ENCODE data around the gene GATA1. TPM values are rescaled to one million over a fixed set of nuclear protein-coding genes. Genes with fewer than 3 reads are reported as not detected.

The GATA1 gene
- total RNA-seq, 1 donor from 2014 or later, result not detected

GRCh38 chrX:48831136-48831908 lies 44.9 kb downstream of the GATA1 start:
- H3K4me3 Mint-ChIP-seq (ENCODE audit: unreplicated experiment), result no peak overlapping the region
- no peak overlapping the region for H3K27ac Mint-ChIP-seq (ENCODE audit: unreplicated experiment)
- H3K36me3 Mint-ChIP-seq (ENCODE audit: unreplicated experiment), result peaks cover 5% of the 10 kb centered on the region
- DNase-seq (ENCODE audit: extremely low spot score, unreplicated experiment), result no peak
- TF ChIP-seq CTCF (IDR thresholded peaks at IDR 0.05), result no peak
- peaks cover 1% of the 10 kb centered on the region for H3K9me3 Mint-ChIP-seq (ENCODE audit: unreplicated experiment)
- H3K27me3 Mint-ChIP-seq (ENCODE audit: unreplicated experiment), result peaks cover 33% of the 10 kb centered on the region
- H3K4me1 Mint-ChIP-seq (ENCODE audit: unreplicated experiment), result peaks cover 5% of the 10 kb centered on the region

- H3K4me3 Mint-ChIP-seq (ENCODE audit: unreplicated experiment), result no peak overlapping the region
- no peak for DNase-seq (ENCODE audit: extremely low spot score, unreplicated experiment)
- H3K27me3 Mint-ChIP-seq (ENCODE audit: unreplicated experiment), result peaks cover 36% of the 10 kb centered on the region
- peaks cover 4% of the 10 kb centered on the region for H3K9me3 Mint-ChIP-seq (ENCODE audit: unreplicated experiment)
- H3K27ac Mint-ChIP-seq (ENCODE audit: unreplicated experiment), result no peak overlapping the region
- peaks cover 7% of the 10 kb centered on the region for H3K36me3 Mint-ChIP-seq (ENCODE audit: unreplicated experiment)
- no peak for TF ChIP-seq CTCF (IDR thresholded peaks at IDR 0.05)
- H3K4me1 Mint-ChIP-seq (ENCODE audit: unreplicated experiment), result peaks cover 5% of the 10 kb centered on the region
Measured at GRCh38 chrX:48831909-48832291, 45.5 kb downstream of the GATA1 start.

GRCh38 chrX:48833542-48834138 lies 47.2 kb downstream of the GATA1 start:
- no peak overlapping the region for H3K4me3 Mint-ChIP-seq (ENCODE audit: unreplicated experiment)
- peaks cover 4% of the 10 kb centered on the region for H3K9me3 Mint-ChIP-seq (ENCODE audit: unreplicated experiment)
- peaks cover 5% of the 10 kb centered on the region for H3K4me1 Mint-ChIP-seq (ENCODE audit: unreplicated experiment)
- peaks cover 38% of the 10 kb centered on the region for H3K27me3 Mint-ChIP-seq (ENCODE audit: unreplicated experiment)
- no peak overlapping the region for H3K27ac Mint-ChIP-seq (ENCODE audit: unreplicated experiment)
- peaks cover 2% of the 10 kb centered on the region for H3K36me3 Mint-ChIP-seq (ENCODE audit: unreplicated experiment)
- no peak for TF ChIP-seq CTCF (IDR thresholded peaks at IDR 0.05)
- no peak for DNase-seq (ENCODE audit: extremely low spot score, unreplicated experiment)

GRCh38 chrX:48834383-48834709 lies 48.0 kb downstream of the GATA1 start:
- H3K4me3 Mint-ChIP-seq (ENCODE audit: unreplicated experiment), result peak overlapping the region; percentile 74
- H3K27ac Mint-ChIP-seq (ENCODE audit: unreplicated experiment), result no peak overlapping the region

More at GRCh38 chrX:48834383-48834709, 48.0 kb downstream of the GATA1 start:
- peaks cover 5% of the 10 kb centered on the region for H3K4me1 Mint-ChIP-seq (ENCODE audit: unreplicated experiment)
- peaks cover 2% of the 10 kb centered on the region for H3K36me3 Mint-ChIP-seq (ENCODE audit: unreplicated experiment)
- peaks cover 40% of the 10 kb centered on the region for H3K27me3 Mint-ChIP-seq (ENCODE audit: unreplicated experiment)
- no peak for TF ChIP-seq CTCF (IDR thresholded peaks at IDR 0.05)
- DNase-seq (ENCODE audit: extremely low spot score, unreplicated experiment), result no peak
- H3K9me3 Mint-ChIP-seq (ENCODE audit: unreplicated experiment), result peaks cover 4% of the 10 kb centered on the region
